Stimulated activated CD4-positive, alpha-beta T cell treated with anti-CD3 and anti-CD28 coated beads, Interleukin-15, amount 100 ng/mL, for 48 hours (primary cell): ENCODE measurements around the gene CFHR2.
"Not testable (repeated sequence)": the region's sequence is repeated elsewhere in the genome, so short reads cannot be mapped to it uniquely, and the experiment has no call there.

Experiments
- DNase-seq, 2 donors: peaks; one replicate each; pipeline ENCODE4 v3.0.0-alpha.2; 2020; ENCODE audit warnings: low read depth in 2 of 2

The CFHR2 gene

DNA sequence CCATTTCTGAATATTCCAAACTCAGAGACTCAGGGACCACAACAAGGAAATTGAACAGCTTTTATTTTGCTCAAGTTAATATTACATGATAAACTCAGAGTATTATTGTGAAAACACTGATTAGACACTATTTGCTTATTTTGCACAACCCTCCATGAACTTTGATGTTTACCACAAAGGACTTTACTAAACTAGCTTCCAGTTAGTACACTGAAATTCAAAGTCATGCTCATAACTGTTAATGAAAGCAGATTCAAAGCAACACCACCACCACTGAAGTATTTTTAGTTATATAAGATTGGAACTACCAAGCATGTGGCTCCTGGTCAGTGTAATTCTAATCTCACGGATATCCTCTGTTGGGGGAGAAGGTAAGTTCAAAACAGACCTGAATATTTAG lies at the start of gene CFHR2:
CFHR2 (plus strand) TSS at position 171 of the 400 bp plus-strand sequence; CDS start at position 314, 143 bp downstream.
- not testable (repeated sequence) for DNase-seq

DNA sequence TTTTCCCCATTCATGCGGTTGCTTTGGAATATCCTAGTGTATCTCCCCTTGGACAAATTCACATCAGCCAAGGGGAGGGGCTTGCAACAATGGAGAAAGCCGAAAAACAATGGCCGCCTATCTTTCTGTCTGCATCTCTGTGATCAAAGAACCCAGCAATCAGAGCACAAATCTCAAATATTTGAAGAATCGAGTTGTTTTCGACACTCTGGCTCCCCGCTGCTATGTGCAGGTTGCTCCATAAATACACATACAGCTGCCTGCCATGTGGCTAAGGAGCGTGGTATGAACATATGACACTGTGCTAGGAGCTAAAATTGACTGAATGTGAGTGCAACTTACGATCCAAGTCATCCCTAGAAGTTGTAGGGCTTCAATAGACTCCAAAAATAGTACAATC lies 47.2 kb upstream of the CFHR2 start:
- DNase-seq, result no peak

- no peak for DNase-seq
Observed at GRCh38 chr1:196897158-196897828, 46.2 kb upstream of the CFHR2 start.

DNA sequence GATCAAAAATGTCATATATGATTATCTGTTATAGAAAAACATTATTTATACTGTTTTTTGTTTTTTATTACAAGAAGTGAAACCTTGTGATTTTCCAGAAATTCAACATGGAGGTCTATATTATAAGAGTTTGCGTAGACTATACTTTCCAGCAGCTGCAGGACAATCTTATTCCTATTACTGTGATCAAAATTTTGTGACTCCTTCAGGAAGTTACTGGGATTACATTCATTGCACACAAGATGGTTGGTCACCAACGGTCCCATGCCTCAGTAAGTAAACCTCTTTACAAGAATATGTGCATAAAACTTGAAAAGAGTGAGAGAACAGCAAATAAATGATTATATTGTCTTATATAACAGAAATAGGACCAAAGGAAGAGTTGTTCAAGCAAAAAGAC lies 41.2 kb upstream of the CFHR2 start:
- DNase-seq, result no peak

DNA sequence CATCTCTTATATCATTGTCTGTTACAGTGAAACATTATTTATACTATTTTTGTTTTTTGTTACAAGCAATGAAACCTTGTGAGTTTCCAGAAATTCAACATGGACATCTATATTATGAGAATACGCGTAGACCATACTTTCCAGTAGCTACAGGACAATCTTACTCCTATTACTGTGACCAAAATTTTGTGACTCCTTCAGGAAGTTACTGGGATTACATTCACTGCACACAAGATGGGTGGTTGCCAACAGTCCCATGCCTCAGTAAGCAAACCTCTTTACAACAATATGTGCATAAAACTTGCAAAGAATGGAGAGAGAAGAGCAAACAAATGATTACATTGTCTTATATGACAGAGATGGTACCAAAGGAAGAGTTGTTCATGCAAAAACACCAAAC lies 33.3 kb upstream of the CFHR2 start:
- no peak for DNase-seq

- not testable (repeated sequence) for DNase-seq
Observed at GRCh38 chr1:196912283-196912682, 31.3 kb upstream of the CFHR2 start.

DNA sequence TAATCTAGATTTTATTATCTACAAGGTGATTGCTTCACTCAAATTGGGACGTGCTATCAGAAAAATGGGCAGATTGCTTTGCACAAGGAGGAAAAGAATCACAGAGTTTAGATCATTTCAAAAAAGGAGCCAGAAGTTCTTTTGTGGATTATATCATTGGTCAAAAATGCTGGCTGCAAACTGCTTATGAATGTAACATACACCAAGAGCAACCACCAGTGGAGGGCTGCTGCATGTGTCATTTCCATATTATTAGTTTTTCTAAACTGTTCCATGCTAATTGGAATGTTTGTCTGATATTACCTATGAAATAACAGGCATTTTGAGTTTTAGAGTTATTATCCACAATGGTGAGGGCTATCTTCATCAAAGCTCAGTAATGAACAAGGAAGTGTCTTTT lies 16.7 kb upstream of the CFHR2 start:
- DNase-seq, result not testable (repeated sequence)

- not testable (repeated sequence) for DNase-seq
Observed at GRCh38 chr1:196932853-196933252, 10.7 kb upstream of the CFHR2 start.

GRCh38 chr1:196933531-196934189 lies 9.9 kb upstream of the CFHR2 start:
- DNase-seq, result no peak

- DNase-seq, result not testable (repeated sequence)
Observed at GRCh38 chr1:196941474-196941873, 2.1 kb upstream of the CFHR2 start.

DNA sequence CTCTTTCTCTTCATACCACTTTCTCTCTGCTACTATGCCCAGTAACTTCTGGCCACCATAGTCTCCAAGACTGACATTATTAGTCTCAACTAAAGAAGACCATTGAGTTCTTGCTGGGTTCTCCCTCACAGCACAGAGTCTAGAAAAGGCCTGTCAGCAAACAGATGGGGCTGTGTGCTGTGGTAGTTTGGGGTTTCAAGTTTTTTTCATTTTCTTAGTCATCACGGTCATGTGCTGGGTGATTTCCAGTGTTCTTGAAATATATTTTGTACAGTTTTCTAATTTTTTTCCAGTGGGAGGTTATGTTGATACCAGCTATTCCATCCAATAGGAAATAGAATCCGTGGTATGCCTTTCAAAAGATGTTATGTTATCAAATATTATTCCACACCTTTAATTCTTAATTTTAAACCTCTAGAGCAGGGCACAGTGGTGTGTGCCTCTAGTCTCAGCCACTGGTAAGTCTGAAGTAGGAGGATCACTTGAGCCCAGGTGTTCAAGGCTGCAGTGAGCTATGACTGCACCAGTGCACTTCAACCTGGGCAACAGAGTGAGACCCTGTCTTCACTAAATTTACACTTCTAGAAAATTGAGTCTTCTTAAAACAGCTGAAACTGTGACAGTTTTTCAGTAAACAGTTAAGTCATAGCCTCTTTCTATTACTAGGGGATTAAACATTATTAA lies 8.3 kb downstream of the CFHR2 start:
- no peak for DNase-seq

DNA sequence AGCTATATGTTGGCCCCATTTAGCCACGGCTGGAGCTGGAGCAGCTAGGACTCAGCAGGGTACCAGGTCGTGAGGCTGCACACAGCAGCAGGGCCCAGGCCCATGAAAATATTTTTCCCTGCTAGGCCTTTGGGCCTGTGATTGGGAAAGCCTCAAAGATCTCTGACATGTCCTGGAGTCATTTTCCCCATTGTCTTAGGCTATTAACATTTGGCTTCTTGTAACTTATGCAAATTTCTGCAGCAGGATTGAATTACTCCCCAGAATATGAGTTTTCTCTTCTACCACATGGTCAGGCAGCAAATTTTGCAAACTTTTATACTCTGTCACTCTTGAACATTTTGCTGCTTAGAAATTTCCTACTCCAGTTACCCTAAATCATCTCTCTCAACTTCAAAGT lies 11.2 kb downstream of the CFHR2 start:
- no peak for DNase-seq

- DNase-seq, result no peak
Observed at GRCh38 chr1:196955926-196956325, 12.4 kb downstream of the CFHR2 start.

GRCh38 chr1:196960854-196961253 lies 17.3 kb downstream of the CFHR2 start:
- no peak for DNase-seq

DNA sequence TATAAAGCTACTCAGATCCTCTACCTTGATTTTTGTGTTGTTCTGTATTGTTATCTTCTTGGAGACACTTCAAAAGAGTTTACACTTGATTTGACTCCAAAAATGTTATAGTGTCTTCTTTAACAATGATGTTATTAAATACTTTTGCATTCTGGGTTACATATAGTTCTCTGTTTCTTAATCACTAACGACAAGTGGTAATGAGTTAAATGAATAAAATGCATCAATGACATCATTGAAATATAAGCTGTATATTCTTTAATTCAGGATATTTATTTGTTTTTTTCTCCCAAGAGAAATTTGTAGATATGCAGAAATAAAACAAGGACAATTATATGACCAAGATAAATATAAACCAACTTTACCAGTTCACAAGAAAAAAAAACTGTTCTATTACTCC lies 26.6 kb downstream of the CFHR2 start:
- no peak for DNase-seq

DNA sequence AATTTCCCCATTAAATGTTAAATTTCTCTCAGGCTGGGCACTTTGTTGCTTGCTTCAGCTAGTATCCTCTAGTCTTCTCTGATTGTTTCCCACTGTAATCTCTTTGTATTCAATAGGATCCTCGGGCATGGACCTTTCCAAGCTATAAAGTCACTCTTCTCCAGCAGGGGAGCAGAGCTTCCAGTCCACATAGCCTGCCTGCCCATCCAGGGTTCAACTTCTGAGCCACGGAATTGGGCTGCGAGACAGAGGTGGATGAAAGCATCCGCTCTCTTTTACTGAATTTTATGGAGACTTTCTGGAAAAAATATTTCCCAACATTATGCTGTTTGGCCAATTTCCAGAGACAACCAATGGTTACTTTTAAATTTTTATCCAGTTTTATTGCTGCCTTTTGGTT lies 32.7 kb downstream of the CFHR2 start:
- no peak for DNase-seq

- DNase-seq, result no peak
Observed at GRCh38 chr1:196977278-196977677, 33.7 kb downstream of the CFHR2 start, which contains the start of gene CFHR5. Gene CFHR5, plus strand, starts transcription at chr1:196977556. Its CDS starts 109 bp downstream, at chr1:196977665.

DNA sequence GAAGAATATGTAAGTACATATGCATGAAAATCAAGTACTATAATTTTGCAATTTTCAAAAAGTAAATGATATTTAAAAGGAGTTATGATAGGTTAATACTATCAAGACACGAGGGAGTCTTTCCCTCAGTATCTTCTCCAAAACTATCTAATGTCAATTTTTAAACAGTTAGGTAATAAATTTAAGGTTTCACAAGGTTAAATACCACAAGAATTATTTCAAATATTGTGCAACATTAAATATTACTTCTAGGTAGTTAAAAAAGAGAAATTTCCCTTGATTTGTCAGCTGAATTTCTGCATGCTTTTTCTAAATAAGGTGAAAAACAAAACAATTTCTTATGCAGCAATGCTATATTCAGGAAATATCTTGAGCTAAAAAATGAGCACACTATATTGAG lies 37.3 kb downstream of the CFHR2 start:
- DNase-seq, result no peak

DNA sequence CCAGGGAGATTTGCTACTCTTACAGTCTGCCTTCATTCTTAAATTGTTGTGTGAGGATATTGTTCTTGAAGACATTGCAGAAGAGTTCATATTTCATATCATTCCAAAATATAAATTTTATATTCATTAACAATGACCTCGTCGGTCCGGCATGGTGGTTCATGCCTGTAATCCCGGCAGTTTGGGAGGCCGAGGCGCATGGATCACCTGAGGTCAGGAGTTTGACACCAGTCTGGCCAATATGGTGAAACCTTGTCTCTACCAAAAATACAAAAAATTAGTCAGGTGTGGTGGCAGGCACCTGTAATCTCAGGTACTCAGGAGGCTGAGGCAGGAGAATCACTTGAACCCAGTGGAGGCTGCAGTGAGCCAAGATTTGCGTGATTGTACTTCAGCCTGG lies 38.7 kb downstream of the CFHR2 start:
- not testable (repeated sequence) for DNase-seq

DNA sequence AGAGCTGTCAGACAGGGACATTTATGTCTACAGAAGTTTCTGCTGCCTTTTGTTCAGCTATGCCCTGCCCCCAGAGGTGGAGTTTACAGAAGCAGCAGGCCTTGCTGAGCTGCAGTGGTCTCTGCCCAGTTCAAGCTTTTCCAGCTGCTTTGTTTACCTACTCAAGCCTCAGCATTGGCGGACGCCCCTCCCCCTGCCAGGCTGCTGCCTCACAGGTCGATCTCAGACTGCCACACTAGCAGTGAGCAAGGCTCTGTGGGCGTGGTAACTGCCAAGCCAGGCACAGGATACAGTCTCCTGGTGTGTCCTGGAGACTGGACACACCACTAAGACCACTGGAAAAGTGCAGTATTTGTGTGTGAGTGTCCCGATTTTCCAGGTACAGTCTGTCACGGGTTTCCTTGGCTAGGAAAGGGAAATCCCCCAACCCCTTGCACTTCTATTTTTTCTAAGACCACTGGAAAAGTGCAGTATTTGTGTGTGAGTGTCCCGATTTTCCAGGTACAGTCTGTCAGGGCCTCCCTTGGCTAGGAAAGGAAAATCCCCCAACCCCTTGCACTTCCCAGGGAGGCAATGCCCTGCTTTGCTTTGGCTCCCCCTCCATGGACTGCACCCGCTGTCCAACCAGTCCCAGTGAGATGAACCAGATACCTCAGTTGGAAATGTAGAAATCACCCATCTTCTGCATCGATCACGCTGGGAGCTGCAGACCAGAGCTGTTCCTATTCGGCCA lies 48.5 kb downstream of the CFHR2 start:
- DNase-seq, result not testable (repeated sequence)

- DNase-seq, result no peak
Observed at GRCh38 chr1:196993916-196994315, 50.4 kb downstream of the CFHR2 start.

GRCh38 chr1:196997423-196997822 lies 53.9 kb downstream of the CFHR2 start:
- no peak for DNase-seq
